Measurements from ENCODE around the gene VAT1L. TPM values are rescaled to one million over a fixed set of nuclear protein-coding genes. Genes with fewer than 3 reads are reported as not detected.

Gene VAT1L
- total RNA-seq, 1 experiment from 2014 or later = 33.8 TPM

- Histone ChIP-seq H2AK5ac (ENCODE audit: insufficient read length, low read length) (no peak overlapping the region), H3K23me2 (ENCODE audit: insufficient read length, low read depth, low read length, poor library complexity, severe bottlenecking) (no peaks in the 10 kb centered on the region), H2BK12ac (ENCODE audit: insufficient read length, low read depth, low read length) (no peak overlapping the region), H4K8ac (replicated peaks; ENCODE audit: insufficient read length, low read depth, low read length) (no peak overlapping the region), H4K5ac (ENCODE audit: insufficient read length, low read depth, low read length) (no peak overlapping the region), H2BK5ac (ENCODE audit: insufficient read length, low read length) (no peak overlapping the region), H3K56ac (ENCODE audit: insufficient read length, low read depth, low read length) (no peak overlapping the region), H3K27ac (ENCODE audit: insufficient read length, low read depth, low read length) (no peak overlapping the region), H2BK120ac (ENCODE audit: low read depth, low read length, poor library complexity, severe bottlenecking) (no peak overlapping the region), H2BK15ac (ENCODE audit: low read depth, low read length) (no peak overlapping the region), H2BK20ac (ENCODE audit: low read depth, low read length, poor library complexity, severe bottlenecking) (no peak overlapping the region), H3K18ac (ENCODE audit: insufficient read length, low read depth, low read length) (no peak overlapping the region), H3K9me3 (ENCODE audit: control insufficient read depth, low read depth, low read length) (no peaks in the 10 kb centered on the region), H3K4me1 (ENCODE audit: insufficient read depth, low read length) (no peaks in the 10 kb centered on the region), H3K23ac (ENCODE audit: insufficient read length, low read depth, low read length) (no peak overlapping the region), H3K79me1 (ENCODE audit: insufficient read depth, low read depth, low read length, poor library complexity, severe bottlenecking) (no peaks in the 10 kb centered on the region), H4K91ac (ENCODE audit: insufficient read length, low read depth, low read length) (no peak overlapping the region), H3K4ac (ENCODE audit: low read depth, low read length) (no peak overlapping the region), H3T11ph (ENCODE audit: low read length) (no peak overlapping the region), H3K14ac (ENCODE audit: insufficient read depth, low read length) (no peak overlapping the region), H2AFZ (ENCODE audit: low read length) (no peak overlapping the region), H3K27me3 (ENCODE audit: insufficient read depth, low read length) (no peaks in the 10 kb centered on the region), H3K9ac (ENCODE audit: extremely low read depth, insufficient read length, low read length) (no peak overlapping the region), H3K4me2 (ENCODE audit: insufficient read depth, insufficient read length, low read length) (no peak overlapping the region), H3K79me2 (ENCODE audit: insufficient read depth, low read length) (no peaks in the 10 kb centered on the region), H4K20me1 (ENCODE audit: control insufficient read depth, insufficient read depth, insufficient read length) (no peaks in the 10 kb centered on the region)
- Mint-ChIP-seq H3K36me3 (ENCODE audit: insufficient read depth in 1 of 3, low read depth in 3 of 3) (no peaks in the 10 kb centered on the region), H3K9me3 (no peaks in the 10 kb centered on the region), H3K4me3 (no peak overlapping the region), H3K27me3 (ENCODE audit: low read depth) (peaks cover 7% of the 10 kb centered on the region; the same call in 1 of the 2 replicates), H3K27ac (no peak overlapping the region), H3K4me1 (no peaks in the 10 kb centered on the region)
- no CpG with 5 or more reads among the region's 1 CpG for WGBS (ENCODE audit: extremely low coverage, insufficient read length, low lambda C conversion rate)
- DNase-seq = no peak
- TF ChIP-seq CTCF (conservative IDR thresholded peaks at IDR 0.05) = no peak
These were observed 42.4 kb upstream of the VAT1L start for GRCh38 chr16:77745972-77746371.

Measured in H9 (cell line).